ENCODE data around the gene LYST.

Gene LYST

GRCh38 chr1:235881930-235882700, 15.4 kb upstream of the LYST start:
- no peak for TF ChIP-seq CTCF (IDR thresholded peaks at IDR 0.05)

- no peak for TF ChIP-seq CTCF (IDR thresholded peaks at IDR 0.05)
Measured at GRCh38 chr1:235878082-235878811, 11.5 kb upstream of the LYST start.

- TF ChIP-seq CTCF (IDR thresholded peaks at IDR 0.05) = no peak
Measured at GRCh38 chr1:235876402-235876841, 9.7 kb upstream of the LYST start.

GRCh38 chr1:235875036-235875597, 8.4 kb upstream of the LYST start:
- TF ChIP-seq CTCF (IDR thresholded peaks at IDR 0.05) = no peak

- TF ChIP-seq CTCF (IDR thresholded peaks at IDR 0.05) = no peak
Measured at GRCh38 chr1:235874261-235874660, 7.6 kb upstream of the LYST start.

- no peak for TF ChIP-seq CTCF (IDR thresholded peaks at IDR 0.05)
Measured at GRCh38 chr1:235873571-235873970, 6.9 kb upstream of the LYST start.

- no peak for TF ChIP-seq CTCF (IDR thresholded peaks at IDR 0.05)
Measured at GRCh38 chr1:235873045-235873444, 6.3 kb upstream of the LYST start.
